H1 (cell line): ENCODE data around the gene IL21R. TPM values are rescaled to one million over a fixed set of nuclear protein-coding genes. Genes with fewer than 3 reads are reported as not detected.

Experiments used
- CTCF ChIA-PET: fragments of 300-600 bp; sonication (Branson Sonifier 250); formaldehyde crosslinking; loops from one replicate; lab custom pipeline; 2021; ENCODE audit not compliant: partially characterized antibody; lab: Charles Lee
- POLR2A ChIA-PET: fragments of 300-600 bp; sonication (Branson Sonifier 250); formaldehyde crosslinking; loops from one replicate; lab custom pipeline; 2021; ENCODE audit warnings: inconsistent platforms; ENCODE audit not compliant: partially characterized antibody; lab: Charles Lee
- DNase-seq, 2 experiments: peaks; one replicate each; pipeline versions ENCODE4 v3.0.0 to v3.0.0-alpha.2; 2010 to 2022; ENCODE audit warnings: low spot score in 2 of 2, low read depth in 1 of 2, mixed read lengths in 1 of 2
- FAIRE-seq: peaks from 2 replicates; lab custom pipeline; 2011; peaks lifted over from hg19 to GRCh38; lab: Jason Lieb, UNC
- H2AFZ ChIP-seq: 2 replicates; pipeline ENCODE4 v1.8.1; 2012; ENCODE audit warnings: low read length, inconsistent platforms
- H2AK5ac ChIP-seq: 2 replicates; pipeline ENCODE4 v1.6.1; 2013; ENCODE audit warnings: low read depth, low read length
- H2BK120ac ChIP-seq: replicated peaks from 2 replicates; pipeline ENCODE3; 2013; ENCODE audit warnings: low read depth, low read length, inconsistent platforms
- H2BK12ac ChIP-seq: 2 replicates; pipeline ENCODE4 v1.6.1; 2013; ENCODE audit warnings: low read depth, low read length
- H2BK15ac ChIP-seq: 2 replicates; pipeline ENCODE4 v1.6.1; 2013; ENCODE audit warnings: low read length
- H2BK20ac ChIP-seq: 2 replicates; pipeline ENCODE4 v1.6.1; 2013; ENCODE audit warnings: low read length
- H2BK5ac ChIP-seq: 2 replicates; pipeline ENCODE4 v1.6.1; 2013; ENCODE audit warnings: low read depth, low read length
- H3K14ac ChIP-seq: 2 replicates; pipeline ENCODE4 v1.6.1; 2013; ENCODE audit warnings: inconsistent platforms; ENCODE audit not compliant: insufficient read length
- H3K18ac ChIP-seq: 2 replicates; pipeline ENCODE4 v1.6.1; 2013; ENCODE audit warnings: low read length; ENCODE audit errors: extremely low read depth
- H3K23ac ChIP-seq: 2 replicates; pipeline ENCODE4 v1.6.1; 2013; ENCODE audit warnings: inconsistent platforms; ENCODE audit not compliant: insufficient read length
- H3K23me2 ChIP-seq: 2 replicates; pipeline ENCODE4 v1.6.1; 2013; ENCODE audit warnings: low read depth, low read length
- H3K27ac ChIP-seq: 2 replicates; pipeline ENCODE4 v1.6.1; 2011; ENCODE audit warnings: low read depth, low read length, inconsistent platforms
- H3K27me3 ChIP-seq, 4 experiments: replicated peaks in 1 of 4; 1 replicate in 1 of 4; 2 replicates in 3 of 4; pipeline versions ENCODE4 v1.6.1 to v1.8.1; 2011 to 2013; ENCODE audit warnings: low read length in 3 of 4, mild to moderate bottlenecking in 3 of 4, inconsistent platforms in 2 of 4, mixed read lengths in 2 of 4, moderate library complexity in 1 of 4; ENCODE audit not compliant: control insufficient read depth in 3 of 4, insufficient read depth in 3 of 4; ENCODE audit errors: extremely low read depth in 1 of 4
- H3K36me3 ChIP-seq, 4 experiments: 2 replicates each; pipeline versions ENCODE4 v1.6.1 to v1.8.1; 2011 to 2013; ENCODE audit warnings: mild to moderate bottlenecking in 4 of 4, low read length in 3 of 4, moderate library complexity in 2 of 4, control low read depth in 1 of 4, inconsistent platforms in 1 of 4; ENCODE audit not compliant: insufficient read depth in 4 of 4, control insufficient read depth in 2 of 4
- H3K4ac ChIP-seq: replicated peaks from 2 replicates; pipeline ENCODE3; 2013; ENCODE audit warnings: low read length, low read depth, mixed read lengths, inconsistent platforms; ENCODE audit not compliant: insufficient read length
- H3K4me1 ChIP-seq, 4 experiments: replicated peaks in 1 of 4; 1 replicate in 1 of 4; 2 replicates in 3 of 4; pipeline versions ENCODE4 v1.6.1 to v1.8.1; 2011 to 2013; ENCODE audit warnings: low read length in 3 of 4, inconsistent platforms in 2 of 4, mixed read lengths in 1 of 4; ENCODE audit not compliant: insufficient read depth in 4 of 4, control insufficient read depth in 3 of 4
- H3K4me2 ChIP-seq, 2 experiments: 2 replicates each; pipeline versions ENCODE4 v1.6.1 to v1.8.1; 2011 to 2013; ENCODE audit warnings: low read depth in 2 of 2, low read length in 2 of 2, control low read depth in 1 of 2, inconsistent platforms in 1 of 2, mild to moderate bottlenecking in 1 of 2; ENCODE audit not compliant: insufficient read depth in 1 of 2
- H3K4me3 ChIP-seq, 4 experiments: fragments of 200-600, 300-600 bp in 1 of 4; sonication (generic), shearing (Covaris generic), sonication (Bioruptor Twin) in 1 of 4; 2 replicates each; pipeline versions ENCODE4 v1.5.1 to v1.8.1; 2011 to 2016; ENCODE audit warnings: low read length in 4 of 4, low read depth in 3 of 4, control low read depth in 2 of 4, inconsistent platforms in 2 of 4, mild to moderate bottlenecking in 2 of 4, mixed read lengths in 1 of 4, moderate library complexity in 1 of 4; ENCODE audit not compliant: insufficient read depth in 2 of 4; ENCODE audit errors: extremely low read depth in 1 of 4
- H3K56ac ChIP-seq: replicated peaks from 2 replicates; pipeline ENCODE3; 2013; ENCODE audit warnings: low read depth, mild to moderate bottlenecking, mixed read lengths, low read length, inconsistent platforms; ENCODE audit not compliant: insufficient read length
- H3K79me1 ChIP-seq: 2 replicates; pipeline ENCODE4 v1.6.1; 2013; ENCODE audit warnings: low read depth, low read length, control low read depth
- H3K79me2 ChIP-seq, 2 experiments: 2 replicates each; pipeline versions ENCODE4 v1.6.1 to v1.8.1; 2012 to 2013; ENCODE audit warnings: low read length in 2 of 2, mild to moderate bottlenecking in 2 of 2, inconsistent platforms in 1 of 2; ENCODE audit not compliant: insufficient read depth in 2 of 2, control insufficient read depth in 1 of 2
- H3K9ac ChIP-seq, 4 experiments: replicated peaks in 1 of 4; 1 replicate in 1 of 4; 2 replicates in 3 of 4; pipeline versions ENCODE4 v1.6.1 to v1.8.1; 2011 to 2013; ENCODE audit warnings: low read depth in 3 of 4, low read length in 3 of 4, control low read depth in 2 of 4, mild to moderate bottlenecking in 2 of 4, moderate library complexity in 2 of 4, inconsistent platforms in 1 of 4; ENCODE audit errors: extremely low read depth in 1 of 4
- H3K9me3 ChIP-seq, 2 experiments: 2 replicates each; pipeline versions ENCODE4 v1.6.1 to v1.8.1; 2012 to 2013; ENCODE audit warnings: mild to moderate bottlenecking in 2 of 2, moderate library complexity in 2 of 2, control low read depth in 1 of 2, inconsistent platforms in 1 of 2, low read depth in 1 of 2, low read length in 1 of 2, mixed read lengths in 1 of 2; ENCODE audit not compliant: insufficient read depth in 2 of 2
- H4K20me1 ChIP-seq, 2 experiments: replicated peaks in 1 of 2; 2 replicates each; pipeline versions ENCODE3 to v1.8.1; 2011 to 2013; ENCODE audit warnings: inconsistent platforms in 2 of 2, low read length in 2 of 2, mild to moderate bottlenecking in 1 of 2; ENCODE audit not compliant: insufficient read depth in 2 of 2, control insufficient read depth in 1 of 2
- H4K5ac ChIP-seq: 2 replicates; pipeline ENCODE4 v1.6.1; 2013; ENCODE audit warnings: low read length, low read depth, mixed read lengths, inconsistent platforms; ENCODE audit not compliant: insufficient read length
- H4K8ac ChIP-seq: 2 replicates; pipeline ENCODE4 v1.8.0; 2013; ENCODE audit warnings: mild to moderate bottlenecking, moderate library complexity, low read length, inconsistent platforms; ENCODE audit not compliant: insufficient read depth; ENCODE audit errors: extremely low read depth
- H4K91ac ChIP-seq: replicated peaks from 2 replicates; pipeline ENCODE3; 2013; ENCODE audit warnings: low read length, mixed read lengths, inconsistent platforms; ENCODE audit not compliant: insufficient read length
- BACH1 ChIP-seq: IDR thresholded peaks from 2 replicates; pipeline ENCODE4 v1.6.1; 2012; ENCODE audit warnings: low read length, improper control_type of control experiment
- CTBP2 ChIP-seq: IDR thresholded peaks from 2 replicates; pipeline ENCODE4 v1.7.0; 2011; ENCODE audit warnings: borderline replicate concordance, mild to moderate bottlenecking, moderate library complexity, mixed read lengths, low read length; ENCODE audit not compliant: insufficient read depth, insufficient read length
- EGR1 ChIP-seq: IDR thresholded peaks from 2 replicates; pipeline ENCODE4 v1.6.1; 2011; ENCODE audit warnings: low read depth, low read length, borderline replicate concordance
- EZH2 ChIP-seq: fragments of 200-600 bp; sonication (generic); IDR thresholded peaks from 2 replicates; pipeline ENCODE4 v1.7.1; 2012; ENCODE audit warnings: low read depth, mild to moderate bottlenecking, moderate library complexity, low read length, inconsistent platforms; ENCODE audit not compliant: severe bottlenecking
- MAFK ChIP-seq: IDR thresholded peaks from 2 replicates; pipeline ENCODE4 v1.6.1; 2012; ENCODE audit warnings: low read depth, mild to moderate bottlenecking, improper control_type of control experiment, low read length
- RAD21 ChIP-seq, 2 experiments: IDR thresholded peaks in 1 of 2; conservative IDR thresholded peaks in 1 of 2; 2 replicates each; pipeline ENCODE4 v1.6.1; 2011; ENCODE audit warnings: low read depth in 2 of 2, low read length in 2 of 2, improper control_type of control experiment in 1 of 2, inconsistent platforms in 1 of 2, mild to moderate bottlenecking in 1 of 2, moderate library complexity in 1 of 2
- SP4 ChIP-seq: IDR thresholded peaks from 2 replicates; pipeline ENCODE4 v1.6.1; 2012; ENCODE audit warnings: low read length, inconsistent platforms
- SRF ChIP-seq: IDR thresholded peaks from 2 replicates; pipeline ENCODE4 v1.6.1; 2011; ENCODE audit warnings: mild to moderate bottlenecking, low read depth, low read length, moderate library complexity
- TBP ChIP-seq: IDR thresholded peaks from 2 replicates; pipeline ENCODE4 v1.6.1; 2011; ENCODE audit warnings: low read depth, low read length, improper control_type of control experiment
- YY1 ChIP-seq: IDR thresholded peaks from 2 replicates; pipeline ENCODE4 v1.6.1; 2011; ENCODE audit warnings: low read depth, mild to moderate bottlenecking, low read length
- WGBS, 2 experiments: shearing (Covaris generic) in 1 of 2; methylation state at CpG; one replicate each; pipeline versions ENCODE4 v1.1.6 to v1.1.7; 2013 to 2015; ENCODE audit warnings: low lambda C conversion rate in 2 of 2, mixed read lengths in 2 of 2, inconsistent platforms in 1 of 2, low coverage in 1 of 2, missing lambda C conversion rate in 1 of 2; ENCODE audit not compliant: insufficient replicate concordance in 2 of 2, insufficient coverage in 1 of 2, insufficient read length in 1 of 2; ENCODE audit errors: extremely low coverage in 1 of 2, missing lambda C conversion rate in 1 of 2; 5-methylcytosine and 5-hydroxymethylcytosine counted together
- polyA plus RNA-seq, 7 experiments: library from polyadenylated mRNA; depleted of rRNA in 3 of 7; stranded (reverse) in 5 of 7; unstranded in 2 of 7; fragments of >200 nt in 5 of 7; fragments of 200-250 nt in 2 of 7; gene quantifications; 1 replicate in 5 of 7; 2 replicates in 1 of 7; 4 replicates in 1 of 7; pipeline versions ENCODE4 v1.2.1 to v1.2.3, GENCODE V29; 2011 to 2013; ENCODE audit warnings: missing spikeins in 2 of 7, mixed read lengths in 2 of 7
- total RNA-seq: library from RNA; stranded (reverse); fragmentation: NEBNext Ultra II Directional; extraction: Animal tissue kit (Norgen Biotek cat#: 25700); gene quantifications from 2 replicates; pipeline ENCODE4 v1.2.1, GENCODE V29; 2021

IL21R gene
- total and polyA plus RNA-seq, 2 of the 8 experiments (the other 6 are each of a cell fraction or from before 2014, with no cell fraction given), result 0.34 to 0.70 TPM

DNA sequence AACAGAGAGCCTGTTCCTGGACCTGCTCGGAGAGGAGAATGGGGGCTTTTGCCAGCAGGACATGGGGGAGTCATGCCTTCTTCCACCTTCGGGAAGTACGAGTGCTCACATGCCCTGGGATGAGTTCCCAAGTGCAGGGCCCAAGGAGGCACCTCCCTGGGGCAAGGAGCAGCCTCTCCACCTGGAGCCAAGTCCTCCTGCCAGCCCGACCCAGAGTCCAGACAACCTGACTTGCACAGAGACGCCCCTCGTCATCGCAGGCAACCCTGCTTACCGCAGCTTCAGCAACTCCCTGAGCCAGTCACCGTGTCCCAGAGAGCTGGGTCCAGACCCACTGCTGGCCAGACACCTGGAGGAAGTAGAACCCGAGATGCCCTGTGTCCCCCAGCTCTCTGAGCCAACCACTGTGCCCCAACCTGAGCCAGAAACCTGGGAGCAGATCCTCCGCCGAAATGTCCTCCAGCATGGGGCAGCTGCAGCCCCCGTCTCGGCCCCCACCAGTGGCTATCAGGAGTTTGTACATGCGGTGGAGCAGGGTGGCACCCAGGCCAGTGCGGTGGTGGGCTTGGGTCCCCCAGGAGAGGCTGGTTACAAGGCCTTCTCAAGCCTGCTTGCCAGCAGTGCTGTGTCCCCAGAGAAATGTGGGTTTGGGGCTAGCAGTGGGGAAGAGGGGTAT, 39.3 kb upstream of the IL21R start:
- no peaks in the 10 kb centered on the region; a peak in 2 of 7 replicates for H3K4me1 ChIP-seq
- no peak overlapping the region for H3K4ac ChIP-seq
- no peak overlapping the region for H2BK120ac ChIP-seq
- no peak overlapping the region for H3K23ac ChIP-seq
- H3K18ac ChIP-seq, result no peak overlapping the region
- DNase-seq, result no peak
- no peak overlapping the region for H2AFZ ChIP-seq
- H3K79me1 ChIP-seq, result no peaks in the 10 kb centered on the region
- H3K4me2 ChIP-seq, result no peak overlapping the region
- no peak overlapping the region for H4K5ac ChIP-seq
- H2AK5ac ChIP-seq, result no peak overlapping the region
- H3K79me2 ChIP-seq, result no peaks in the 10 kb centered on the region
- no peak overlapping the region for H3K9ac ChIP-seq
- ChIA-PET POLR2A (no interaction called here), CTCF (interaction anchor here (1.2 to 2.9 kb wide), 5 partner anchors 12 to 183 kb away, joined by 3 to 18 read pairs (median 6); no protein-coding TSS in a partner anchor)
- H4K20me1 ChIP-seq, result no peaks in the 10 kb centered on the region
- H2BK20ac ChIP-seq, result no peak overlapping the region
- no peak overlapping the region for H3K56ac ChIP-seq
- H3K36me3 ChIP-seq, result peaks cover 2 to 9% (median 4%) of the 10 kb centered on the region in 4 experiments; a peak in 7 of 8 replicates
- no peaks in the 10 kb centered on the region for H3K23me2 ChIP-seq
- H3K27ac ChIP-seq, result no peak overlapping the region
- H2BK5ac ChIP-seq, result no peak overlapping the region; the same call in 1 of the 2 replicates
- no peak overlapping the region for H2BK15ac ChIP-seq
- no peak overlapping the region for H4K91ac ChIP-seq
- H2BK12ac ChIP-seq, result no peak overlapping the region
- TF ChIP-seq CTBP2 (no peak), SRF (no peak), RAD21 (IDR thresholded peaks at IDR 0.05 in 1 of 2, conservative IDR thresholded peaks at IDR 0.05 in 1 of 2; ENCODE audit: low read depth in 2 of 2, low read length in 2 of 2) (no peak), TBP (no peak), BACH1 (no peak), SP4 (no peak), MAFK (no peak), EZH2 (no peak), EGR1 (no peak), YY1 (no peak)
- H3K27me3 ChIP-seq, result no peaks in the 10 kb centered on the region
- no peak overlapping the region for H4K8ac ChIP-seq
- 91% methylated on average over 14 of the region's 16 CpGs; no CpG with 5 or more reads in 1 of the 2 experiments for WGBS, 2 experiments
- H3K9me3 ChIP-seq, result no peaks in the 10 kb centered on the region
- no peak overlapping the region for H3K4me3 ChIP-seq
- no peak overlapping the region for H3K14ac ChIP-seq
- no peak for FAIRE-seq
